HG02884 (cell line): ENCODE measurements around the gene PTPRD.
"Not testable (repeated sequence)": the region's sequence is repeated elsewhere in the genome, so short reads cannot be mapped to it uniquely, and the experiment has no call there.

Source experiments
- ATAC-seq: cut with Tn5 transposase; IDR thresholded peaks from one replicate; pipeline ENCODE4 v1.9.1; 2021; ENCODE audit warnings: mild to moderate bottlenecking, moderate library complexity; ENCODE audit not compliant: unreplicated experiment

Gene PTPRD

DNA sequence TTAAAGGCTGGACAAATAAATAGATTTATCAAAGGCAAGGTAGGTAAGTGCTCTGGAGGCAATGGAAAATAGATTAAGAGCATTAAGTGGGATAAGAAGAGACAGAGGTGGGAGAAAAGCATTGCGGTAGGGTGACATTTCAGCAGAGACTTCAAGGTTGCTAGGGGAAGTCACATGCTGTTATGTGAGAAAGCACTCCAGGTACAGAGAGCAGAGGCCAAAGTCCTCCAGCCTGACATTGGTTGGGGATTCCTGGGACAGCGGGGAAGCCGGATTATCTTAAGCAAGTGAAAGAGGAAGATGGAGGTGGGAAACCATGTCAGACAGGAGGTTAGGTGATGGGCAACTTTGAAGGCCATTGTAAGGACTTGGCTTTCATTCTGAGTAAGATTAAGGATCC, 1222.9 kb downstream of the PTPRD start:
- no peak for ATAC-seq

DNA sequence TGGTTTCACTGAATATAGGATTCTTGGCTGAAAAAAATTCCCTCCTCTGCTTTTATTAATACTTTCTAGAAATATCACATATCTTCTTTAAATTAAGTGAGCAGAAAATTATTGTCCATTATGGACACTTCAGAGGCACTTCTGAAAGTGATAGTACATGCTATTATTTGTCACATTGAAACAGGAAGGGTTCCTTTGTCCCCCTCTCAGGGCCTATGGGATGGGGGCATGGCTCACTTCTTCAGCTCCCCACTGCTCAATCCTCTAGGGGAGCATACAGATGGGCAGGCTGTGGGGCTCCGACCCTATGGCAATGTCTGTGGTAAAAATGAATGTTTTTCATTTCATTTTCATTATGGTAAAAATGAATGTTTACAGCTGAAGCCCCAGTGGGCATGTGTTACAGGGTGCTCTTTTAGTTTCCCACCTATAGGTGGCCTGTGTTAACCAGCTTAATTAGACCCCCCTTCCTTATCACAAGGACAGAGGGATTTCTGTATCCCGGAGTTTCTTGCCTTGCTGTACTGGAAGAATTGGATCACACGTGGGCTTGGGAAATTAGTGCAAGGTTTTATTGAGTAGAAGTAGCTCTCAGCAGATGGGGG, 1225.2 kb downstream of the PTPRD start:
- ATAC-seq = no peak

- no peak for ATAC-seq
Observed at GRCh38 chr9:9362332-9362731, 1250.5 kb downstream of the PTPRD start.

DNA sequence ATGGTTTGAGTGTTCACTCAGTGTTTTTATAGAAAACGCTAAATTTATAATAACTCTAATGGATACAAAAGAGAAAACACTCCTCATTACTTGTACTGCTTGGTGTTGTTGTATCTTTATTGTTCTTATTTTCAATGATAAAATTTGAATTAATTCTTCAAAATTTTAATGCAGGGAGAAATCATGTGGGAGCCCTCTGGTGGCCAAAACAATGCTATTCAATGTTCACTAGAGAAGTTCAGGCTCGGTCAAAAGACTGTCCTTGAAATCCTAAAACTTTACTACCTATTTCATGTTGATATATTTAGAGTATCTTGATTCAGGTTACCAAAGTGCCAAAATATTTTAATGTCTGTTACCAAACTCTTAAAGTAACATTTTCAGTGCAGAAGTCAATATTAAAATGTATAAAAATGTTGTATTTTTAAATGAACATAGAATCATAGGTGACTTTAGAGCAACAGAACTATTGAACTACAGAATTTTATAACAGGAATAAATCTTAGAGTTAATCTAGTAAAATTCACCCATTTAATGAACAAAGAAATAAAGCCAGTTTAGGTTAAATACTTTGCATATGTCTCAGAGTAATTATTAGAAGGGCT, 1259.8 kb downstream of the PTPRD start:
- ATAC-seq = no peak

DNA sequence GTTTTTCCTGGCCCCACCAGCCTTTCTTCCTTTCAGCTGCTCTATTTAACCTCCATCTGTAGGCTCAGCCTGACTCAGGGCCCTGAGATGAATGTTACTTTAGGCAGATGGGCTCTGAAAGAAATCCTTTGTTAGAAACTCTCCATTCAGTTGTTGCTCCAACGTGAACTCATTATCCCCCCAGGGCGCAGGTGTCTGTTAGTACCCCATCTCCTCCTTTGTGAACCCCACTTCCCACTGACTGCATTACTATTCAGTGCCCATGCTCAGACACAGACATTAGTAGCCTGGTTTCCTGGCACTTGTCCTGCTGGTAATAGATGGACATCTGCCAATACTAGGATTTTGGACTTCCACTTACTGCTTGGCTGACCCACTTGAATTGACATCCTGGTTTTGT, 1271.6 kb downstream of the PTPRD start:
- ATAC-seq = no peak

- ATAC-seq = no peak
Observed at GRCh38 chr9:9337129-9337528, 1275.7 kb downstream of the PTPRD start.

DNA sequence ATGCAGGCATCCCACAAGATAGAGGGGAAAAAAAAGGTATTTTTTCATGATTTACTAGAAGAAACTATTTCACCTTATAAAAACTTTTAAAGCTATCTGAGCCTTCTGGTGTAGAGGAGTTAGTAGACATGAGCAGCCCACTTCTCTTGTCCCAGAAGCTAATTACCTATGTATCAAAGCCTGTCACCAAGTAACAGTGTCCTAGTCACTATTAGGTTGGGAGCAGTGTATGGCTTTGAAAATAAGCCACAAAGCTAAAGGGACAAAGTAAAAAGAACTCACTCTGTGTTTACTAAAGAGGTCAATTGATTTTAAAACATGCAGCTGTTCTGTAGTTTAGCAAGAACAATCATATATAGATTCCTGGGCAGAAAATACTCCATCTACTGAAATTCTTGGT, 1286.1 kb downstream of the PTPRD start:
- no peak for ATAC-seq

DNA sequence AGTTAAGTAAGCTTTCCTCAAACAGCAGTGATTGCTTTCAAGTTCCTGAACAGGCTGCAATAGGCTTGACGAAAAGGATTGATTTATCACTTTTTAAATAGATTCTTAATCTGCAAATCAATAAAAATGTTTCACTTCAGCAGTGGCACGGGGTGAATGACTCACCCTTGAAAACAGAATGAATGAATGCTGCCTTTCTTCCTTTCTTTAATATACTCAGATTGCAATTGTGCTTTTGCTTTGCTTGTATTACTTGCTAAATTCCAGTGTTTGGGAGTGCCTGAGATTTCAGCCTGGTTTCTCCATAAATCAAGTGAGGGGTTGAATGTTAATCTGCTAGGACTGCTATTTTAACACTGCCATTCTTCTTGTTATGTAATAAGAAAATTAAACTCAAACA, 1293.8 kb downstream of the PTPRD start:
- ATAC-seq = no peak

GRCh38 chr9:9310743-9311142, 1302.1 kb downstream of the PTPRD start:
- ATAC-seq = not testable (repeated sequence)

DNA sequence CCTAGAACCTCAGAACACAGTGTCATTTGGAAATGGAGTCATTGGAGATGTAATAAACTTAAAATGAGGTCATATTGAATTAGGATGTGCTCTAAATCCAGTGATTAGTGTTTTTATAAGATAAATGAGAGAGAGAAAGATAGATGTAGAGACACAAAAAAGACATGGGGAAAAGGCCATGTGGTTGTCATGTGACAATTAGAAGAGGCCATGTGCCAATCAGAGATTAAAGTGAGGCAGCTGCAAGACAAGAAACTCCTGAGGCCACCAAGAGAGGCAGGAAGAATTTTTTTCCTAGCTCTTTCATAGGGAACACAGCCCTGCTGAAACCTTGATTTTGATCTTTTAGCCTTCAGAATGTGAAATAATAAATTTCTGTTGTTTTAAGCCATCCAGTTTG, 1307.2 kb downstream of the PTPRD start:
- ATAC-seq = no peak

DNA sequence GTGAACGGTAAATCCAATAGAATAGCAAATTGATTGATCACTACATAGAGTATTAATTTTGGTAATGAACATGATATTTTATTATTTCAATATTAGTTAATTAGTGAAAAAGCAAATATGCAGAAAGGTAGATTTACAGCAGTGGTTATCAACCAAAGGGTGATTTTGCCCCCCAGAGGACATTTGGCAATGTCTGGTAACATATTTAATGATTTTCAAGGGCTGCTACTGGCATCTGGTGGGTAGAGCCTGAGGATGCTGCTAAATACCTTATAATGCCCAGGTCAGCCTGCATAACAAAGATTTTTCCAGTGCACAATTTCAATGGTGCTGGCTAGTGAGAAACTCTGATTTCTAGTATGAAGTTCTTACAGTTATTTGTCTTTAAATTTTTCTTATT, 1313.7 kb downstream of the PTPRD start:
- no peak for ATAC-seq

DNA sequence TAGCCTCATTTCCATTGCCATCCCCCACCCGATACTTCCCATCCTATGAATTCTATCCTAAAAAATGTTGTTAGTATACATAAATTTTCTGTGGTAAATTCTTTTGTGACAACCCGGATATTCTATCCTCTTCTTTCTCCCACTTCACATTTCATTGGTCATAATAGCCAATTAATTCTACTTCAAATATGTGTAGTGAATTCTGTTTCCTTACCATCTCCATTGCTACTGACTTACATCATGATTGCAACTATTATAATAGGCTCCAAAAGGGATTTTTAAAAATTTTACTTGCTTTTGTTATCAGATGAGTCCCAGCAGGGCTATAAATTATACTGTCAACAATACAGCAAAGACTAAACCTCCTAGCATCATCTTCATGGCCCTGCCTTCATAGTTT, 1326.8 kb downstream of the PTPRD start:
- no peak for ATAC-seq

DNA sequence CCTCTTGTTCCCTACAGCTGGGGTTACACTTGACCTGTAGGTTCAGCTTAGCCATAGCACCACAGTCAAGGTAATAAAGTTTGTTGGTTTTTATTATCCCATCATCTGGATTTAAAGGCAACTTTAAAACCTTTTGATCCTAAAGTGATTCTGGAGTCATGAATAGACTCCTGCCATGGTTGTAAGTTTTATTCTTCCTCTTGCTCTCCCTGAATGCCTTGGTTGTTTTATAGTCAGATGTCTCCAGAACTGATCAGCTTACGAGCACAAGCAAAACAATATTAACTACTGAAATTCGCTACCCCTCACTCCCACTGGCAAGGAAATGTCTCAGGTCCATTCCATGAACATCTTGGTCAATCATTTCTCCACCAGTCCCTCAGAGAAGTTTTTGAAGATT, 1328.6 kb downstream of the PTPRD start:
- ATAC-seq = no peak

- no peak for ATAC-seq
Observed at GRCh38 chr9:9283159-9283986, 1329.4 kb downstream of the PTPRD start.

DNA sequence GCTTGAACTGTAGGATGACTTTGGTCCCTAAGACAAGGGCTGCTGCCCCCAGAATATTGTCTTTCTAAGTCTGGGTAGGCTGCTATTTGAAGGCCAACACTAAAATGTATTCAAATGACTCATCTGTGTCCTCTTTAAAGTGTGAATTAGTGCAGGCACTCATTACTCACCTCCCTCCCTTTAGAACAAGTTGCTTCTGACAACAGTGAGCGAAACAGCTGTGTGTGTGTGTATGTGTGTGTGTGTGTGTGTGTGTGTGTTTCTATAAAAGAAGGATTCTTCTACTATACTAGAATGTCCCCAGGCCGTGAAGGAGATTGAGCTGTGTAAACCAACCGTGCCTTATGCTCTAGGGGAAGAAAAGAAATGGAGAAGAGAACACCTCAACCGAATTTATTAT, 1337.2 kb downstream of the PTPRD start:
- no peak for ATAC-seq

DNA sequence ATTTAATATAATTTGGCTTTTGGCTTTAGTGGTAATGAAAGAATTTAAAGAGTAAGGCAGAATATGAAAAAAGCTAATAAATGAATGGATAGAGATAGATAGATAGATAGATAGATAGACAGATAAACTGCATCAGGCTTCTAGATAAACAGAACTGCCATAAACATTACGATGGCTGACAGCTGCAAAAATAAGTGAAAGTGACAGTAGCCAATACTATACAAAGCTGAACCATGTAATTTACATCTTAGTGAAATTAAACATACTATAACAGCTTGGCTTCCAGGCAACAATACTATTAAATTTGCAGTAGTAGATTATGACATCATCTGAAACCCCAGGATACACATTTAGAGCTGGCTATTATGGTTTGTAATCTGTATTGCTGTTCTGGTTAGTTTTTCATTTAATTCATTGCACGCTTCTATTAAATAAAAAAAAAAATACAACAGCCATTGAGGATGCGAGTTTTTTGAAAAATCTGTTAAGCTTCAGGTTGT, 1354.8 kb downstream of the PTPRD start:
- ATAC-seq = no peak

DNA sequence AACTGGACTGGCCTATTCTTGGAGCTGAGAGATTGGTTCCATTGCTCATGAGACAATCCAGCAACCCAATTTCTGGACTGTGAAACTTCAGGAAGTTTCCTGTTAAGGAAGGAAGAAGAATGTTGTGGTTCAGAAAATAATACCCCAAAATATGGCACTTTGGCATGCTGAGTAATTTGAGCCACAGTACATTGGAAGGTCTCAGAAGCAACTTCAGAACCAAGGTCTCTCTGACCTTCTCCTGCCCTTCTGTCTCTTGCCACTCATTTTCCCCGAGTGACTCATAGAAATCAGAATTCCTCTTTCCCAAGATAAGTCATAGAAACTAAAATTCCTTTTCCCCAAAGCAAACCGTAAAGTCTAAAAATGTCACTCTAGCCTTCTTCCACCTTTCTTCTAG, 1366.1 kb downstream of the PTPRD start:
- no peak for ATAC-seq

DNA sequence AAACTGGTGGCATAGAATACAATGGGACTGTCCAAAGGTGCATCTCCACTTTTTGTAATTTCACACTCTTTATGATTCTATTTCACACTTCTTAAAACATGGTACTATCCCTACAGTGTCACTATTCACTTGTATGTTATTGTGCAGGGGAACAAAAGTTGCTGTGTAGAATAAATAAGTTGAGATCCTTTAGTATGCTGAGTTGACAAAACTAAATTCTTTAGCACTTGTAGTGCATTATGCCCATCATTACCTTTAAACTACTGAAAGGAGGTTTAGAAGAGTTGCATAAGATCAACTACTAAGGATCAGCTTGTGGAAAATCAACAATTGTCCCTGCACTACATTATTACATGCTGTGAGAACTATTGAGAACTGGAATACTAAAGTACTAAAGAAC, 1380.9 kb downstream of the PTPRD start:
- ATAC-seq = no peak

DNA sequence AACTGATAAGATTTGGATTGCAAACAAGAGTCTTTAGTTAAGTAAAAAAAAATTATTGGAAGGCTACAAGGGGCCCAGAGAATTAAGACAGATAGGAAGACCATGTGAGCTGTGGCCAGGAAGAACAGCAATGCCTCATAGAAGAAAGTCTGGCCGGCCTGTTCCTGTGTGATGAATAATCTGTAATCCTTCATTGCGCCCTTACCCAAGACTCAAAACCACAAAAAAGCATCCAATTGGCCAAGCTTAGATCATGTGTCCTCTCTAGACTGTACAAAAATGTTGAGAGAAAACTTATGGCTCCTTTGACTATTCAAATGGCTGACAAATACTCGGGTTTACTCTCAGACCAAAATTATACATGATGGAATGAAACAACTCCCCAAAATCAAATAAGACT, 1383.5 kb downstream of the PTPRD start:
- ATAC-seq = no peak

DNA sequence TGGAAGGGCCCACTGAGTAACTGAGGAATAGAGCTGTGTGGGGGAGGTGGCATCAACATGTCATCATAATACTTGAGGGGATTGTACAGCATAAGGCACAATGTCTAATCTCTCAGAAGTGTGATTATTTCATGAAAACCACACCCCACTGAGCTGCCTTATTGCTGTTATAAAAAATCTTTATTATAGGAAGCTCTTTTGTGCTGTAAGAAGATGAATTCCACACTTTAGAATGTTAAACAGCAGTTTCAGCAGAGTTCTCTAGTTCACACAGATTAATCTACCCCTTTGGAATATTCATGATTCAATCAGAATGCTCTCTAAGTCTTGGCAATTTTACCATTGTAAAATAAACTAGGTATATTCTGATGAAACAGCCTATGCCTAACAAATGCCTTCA, 1389.6 kb downstream of the PTPRD start:
- ATAC-seq = no peak

DNA sequence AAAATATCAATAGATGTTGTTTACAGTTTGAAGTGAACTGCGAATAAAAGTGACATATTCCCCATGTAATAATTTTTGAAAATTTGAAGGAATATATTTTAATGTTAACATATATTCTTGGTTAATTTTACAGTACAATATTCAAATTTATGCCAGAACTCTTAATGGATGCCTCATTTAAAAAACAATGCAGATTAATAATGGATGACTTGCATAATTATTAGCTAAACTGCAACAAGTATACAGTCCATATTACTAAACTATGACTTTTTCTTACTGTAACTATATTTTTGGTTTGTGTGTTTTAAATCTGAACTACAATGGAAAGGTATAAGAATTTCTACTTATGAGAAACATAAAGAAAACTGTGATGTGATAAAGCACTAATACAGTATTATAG, 1390.1 kb downstream of the PTPRD start:
- ATAC-seq = no peak

GRCh38 chr9:9216934-9217333, 1395.9 kb downstream of the PTPRD start:
- ATAC-seq = no peak
